Measurements from ENCODE around the gene PRTN3. TPM values are rescaled to one million over a fixed set of nuclear protein-coding genes. Genes with fewer than 3 reads are reported as not detected.
A peak's percentile ranks its signal among the peaks of the same experiment; 100 is the strongest.

PRTN3 gene
- total RNA-seq, result not detected

GRCh38 chr19:840519-841206, at the start of gene PRTN3:
Gene PRTN3 (plus strand): TSS chr19:840999. CDS start chr19:841009, 10 bp downstream.
- H3K4me3 ChIP-seq (replicated peaks in 1 of 3), result no peak within 1 kb of the TSS
- intact Hi-C loops (cut with DNase I), result no loop called here
- no peak within 1 kb of the TSS for H3K27ac ChIP-seq
- TF ChIP-seq POLR2A (IDR thresholded peaks at IDR 0.05) (no peak), CTCF (IDR thresholded peaks at IDR 0.05) (no peak)
- WGBS, 2 donors, result 70 to 72% methylated on average over 4 to 10 of the region's 24 CpGs
- H3K4me1 ChIP-seq, result peaks cover 10 to 14% of the 10 kb centered on the region in 2 donors
- no peaks in the 10 kb centered on the region for H3K27me3 ChIP-seq
- DNase-seq, result no peak
- no peaks in the 10 kb centered on the region for H3K9me3 ChIP-seq
- no peaks in the 10 kb centered on the region for H3K36me3 ChIP-seq

- DNase-seq, result no peak
- Histone ChIP-seq H3K4me3 (replicated peaks in 1 of 3) (no peak overlapping the region), H3K4me1 (peaks cover 7 to 41% of the 10 kb centered on the region in 2 donors), H3K9me3 (no peaks in the 10 kb centered on the region), H3K27ac (no peak overlapping the region), H3K27me3 (no peaks in the 10 kb centered on the region), H3K36me3 (no peaks in the 10 kb centered on the region)
- TF ChIP-seq CTCF (IDR thresholded peaks at IDR 0.05), result no peak
- no peak for TF ChIP-seq POLR2A (IDR thresholded peaks at IDR 0.05)
- 73 to 81% methylated on average over 26 of the region's 26 CpGs for WGBS, 2 donors
- intact Hi-C loops (cut with DNase I), result no loop called here
These were observed 49.7 kb upstream of the PRTN3 start for GRCh38 chr19:791007-791566.

- intact Hi-C loops (cut with DNase I), result no loop called here
- H3K4me3 ChIP-seq (replicated peaks in 1 of 3), result no peak overlapping the region
- TF ChIP-seq POLR2A (IDR thresholded peaks at IDR 0.05) (no peak), CTCF (IDR thresholded peaks at IDR 0.05) (no peak)
- H3K36me3 ChIP-seq, result no peaks in the 10 kb centered on the region
- no peaks in the 10 kb centered on the region for H3K27me3 ChIP-seq
- 62 to 78% methylated on average over 5 to 6 of the region's 8 CpGs for WGBS, 2 donors
- H3K9me3 ChIP-seq, result no peaks in the 10 kb centered on the region
- no peak for DNase-seq
- H3K27ac ChIP-seq, result peak overlapping the region in 2 of 3 donors; percentile 32 to 45
- H3K4me1 ChIP-seq, result peaks cover 11 to 44% of the 10 kb centered on the region in 2 donors
These were observed 49.1 kb upstream of the PRTN3 start for GRCh38 chr19:791567-792305.

GRCh38 chr19:792306-792885, 48.4 kb upstream of the PRTN3 start:
- Histone ChIP-seq H3K9me3 (no peaks in the 10 kb centered on the region), H3K27ac (peak overlapping the region; percentile 31 to 45 (median 32)), H3K36me3 (no peaks in the 10 kb centered on the region), H3K27me3 (no peaks in the 10 kb centered on the region), H3K4me3 (replicated peaks in 1 of 3) (no peak overlapping the region), H3K4me1 (peaks cover 11 to 44% of the 10 kb centered on the region in 2 donors)
- intact Hi-C loops (cut with DNase I), result no loop called here
- WGBS, 2 donors, result 73 to 76% methylated on average over 12 to 16 of the region's 16 CpGs
- TF ChIP-seq CTCF (IDR thresholded peaks at IDR 0.05) (no peak), POLR2A (IDR thresholded peaks at IDR 0.05) (no peak)
- no peak for DNase-seq
